Skeletal muscle satellite cell (primary cell): ENCODE data around the gene RUNDC1. TPM values are rescaled to one million over a fixed set of nuclear protein-coding genes. Genes with fewer than 3 reads are reported as not detected.

Experiments
- H3K27me3 ChIP-seq: 2 replicates; pipeline ENCODE4 v1.7.0; 2013; ENCODE audit warnings: low read length; ENCODE audit not compliant: control insufficient read depth, insufficient read depth
- H3K36me3 ChIP-seq: 2 replicates; pipeline ENCODE4 v1.7.0; 2013; ENCODE audit warnings: mild to moderate bottlenecking, control low read depth, low read length; ENCODE audit not compliant: insufficient read depth
- H3K4me1 ChIP-seq: 2 replicates; pipeline ENCODE4 v1.7.0; 2013; ENCODE audit warnings: low read length; ENCODE audit not compliant: control insufficient read depth, insufficient read depth
- H3K4me2 ChIP-seq: 2 replicates; pipeline ENCODE4 v1.7.0; 2013; ENCODE audit warnings: mild to moderate bottlenecking, low read length
- H3K4me3 ChIP-seq: 2 replicates; pipeline ENCODE4 v1.7.0; 2013; ENCODE audit warnings: low read length
- H3K9ac ChIP-seq: 2 replicates; pipeline ENCODE4 v1.7.0; 2013; ENCODE audit warnings: mild to moderate bottlenecking, low read depth, low read length, moderate library complexity
- H3K9me3 ChIP-seq: replicated peaks from 2 replicates; pipeline ENCODE4 v1.7.0; 2013; ENCODE audit warnings: mild to moderate bottlenecking, control low read depth, low read length
- small RNA-seq: library from RNA; depleted of rRNA; stranded (forward); fragments of <200 nt; gene quantifications from one replicate; pipeline ENCODE3, GENCODE V24; 2012

Gene RUNDC1

GRCh38 chr17:43039646-43040045 lies 59.3 kb downstream of the RUNDC1 start:
- H3K4me1 ChIP-seq, result no peaks in the 10 kb centered on the region
- H3K4me3 ChIP-seq, result no peak overlapping the region
- H3K36me3 ChIP-seq, result peaks cover 3% of the 10 kb centered on the region
- H3K9me3 ChIP-seq, result no peaks in the 10 kb centered on the region
- no peaks in the 10 kb centered on the region for H3K27me3 ChIP-seq
- no peak overlapping the region for H3K9ac ChIP-seq
- no peak overlapping the region for H3K4me2 ChIP-seq

GRCh38 chr17:43040655-43041054 lies 60.3 kb downstream of the RUNDC1 start:
- no peak overlapping the region for H3K4me2 ChIP-seq
- H3K36me3 ChIP-seq, result peaks cover 3% of the 10 kb centered on the region
- H3K9me3 ChIP-seq, result no peaks in the 10 kb centered on the region
- no peaks in the 10 kb centered on the region for H3K27me3 ChIP-seq
- H3K4me1 ChIP-seq, result no peaks in the 10 kb centered on the region
- H3K4me3 ChIP-seq, result no peak overlapping the region
- no peak overlapping the region for H3K9ac ChIP-seq

- no peak overlapping the region for H3K9ac ChIP-seq
- no peaks in the 10 kb centered on the region for H3K9me3 ChIP-seq
- no peaks in the 10 kb centered on the region for H3K27me3 ChIP-seq
- no peak overlapping the region for H3K4me3 ChIP-seq
- H3K36me3 ChIP-seq, result peaks cover 3% of the 10 kb centered on the region
- H3K4me1 ChIP-seq, result no peaks in the 10 kb centered on the region
- no peak overlapping the region for H3K4me2 ChIP-seq
These were observed 61.8 kb downstream of the RUNDC1 start for GRCh38 chr17:43042025-43042628.

Small RNA genes lying within 50 kb of the gene (small RNA-seq; reads per million reads assigned to genes)
- gene AARSD1 (not detected), gene RF00561 (not detected)
